ENCODE results near the gene TP53I13.

The TP53I13 gene

DNA sequence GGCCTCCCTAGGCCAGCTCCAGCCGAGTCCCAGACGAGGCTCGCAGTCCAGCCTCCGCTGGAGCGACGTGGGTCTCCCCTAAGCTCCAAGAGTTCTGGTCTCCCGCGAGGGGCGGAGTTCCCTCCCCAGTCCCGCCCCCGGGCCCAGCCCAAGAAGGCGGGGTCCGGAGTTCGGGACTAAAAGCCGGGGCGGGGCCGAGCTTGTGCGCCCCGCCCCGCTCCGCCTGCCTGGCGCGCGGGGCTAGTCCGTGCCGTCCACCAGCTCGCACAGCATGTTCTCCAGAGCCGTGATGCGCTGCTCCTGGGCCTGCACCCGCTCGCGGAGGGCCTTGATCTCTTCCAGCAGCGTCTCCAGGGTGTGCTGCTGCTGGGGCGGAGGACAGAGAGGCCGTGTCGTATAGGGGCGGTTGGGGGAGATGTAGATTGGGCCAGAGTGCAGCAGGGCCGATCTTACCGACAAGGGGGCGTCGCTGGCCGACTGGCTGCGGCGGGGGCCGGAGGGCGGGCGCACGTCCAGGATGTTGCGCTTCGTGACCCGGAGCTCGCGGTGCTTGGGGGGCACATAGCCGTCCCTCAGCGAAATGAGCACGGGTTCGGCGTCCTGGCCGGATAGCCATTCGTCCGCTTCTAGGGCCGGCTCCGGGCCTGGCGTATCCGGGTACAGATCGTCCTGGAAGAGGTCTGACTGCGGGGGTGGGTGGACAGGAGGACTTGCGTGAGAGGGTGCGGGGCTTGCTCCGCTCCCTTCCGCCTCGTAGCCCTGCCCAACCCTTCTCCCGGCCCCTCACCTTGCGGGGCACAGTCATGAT, 47.2 kb downstream of the TP53I13 start:
- DNase-seq (ENCODE audit: low read depth): peak; percentile 76

DNA sequence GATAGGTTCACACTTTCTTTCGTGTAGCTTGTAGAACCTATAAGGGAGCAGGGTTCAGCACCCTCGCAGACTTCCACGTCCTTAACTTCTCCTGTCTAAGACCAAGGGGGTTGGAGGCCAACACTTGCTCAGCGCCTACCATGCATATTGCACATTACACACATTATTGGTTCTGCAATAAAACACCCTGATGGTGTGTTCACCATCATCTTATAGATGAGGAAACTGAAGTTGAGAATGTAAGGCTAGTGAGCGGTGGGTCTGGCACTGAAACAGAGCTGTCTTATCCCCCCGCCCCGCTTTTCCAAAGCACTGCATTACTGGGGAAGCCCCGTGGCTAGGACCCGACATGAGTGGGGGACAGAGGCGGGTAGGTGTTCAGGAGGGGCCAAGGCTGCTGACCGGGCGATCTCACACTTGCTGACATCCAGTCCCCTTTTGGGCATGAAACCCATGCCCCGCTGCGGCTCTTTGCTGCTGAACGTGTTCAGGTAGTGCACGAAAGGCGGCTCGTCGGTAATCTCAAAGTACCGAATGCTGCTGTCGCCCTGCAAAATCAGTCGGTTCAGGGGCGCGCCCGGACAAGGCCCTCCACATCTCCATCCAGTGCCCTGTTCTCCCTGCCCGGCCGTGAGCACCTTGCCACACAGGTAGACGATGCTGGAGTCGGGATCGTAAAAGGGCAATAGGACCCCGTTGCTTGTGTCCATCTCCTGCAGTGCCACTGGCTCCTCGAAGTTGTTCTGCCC, 48.0 kb downstream of the TP53I13 start:
- no peak for DNase-seq (ENCODE audit: low read depth)

DNA sequence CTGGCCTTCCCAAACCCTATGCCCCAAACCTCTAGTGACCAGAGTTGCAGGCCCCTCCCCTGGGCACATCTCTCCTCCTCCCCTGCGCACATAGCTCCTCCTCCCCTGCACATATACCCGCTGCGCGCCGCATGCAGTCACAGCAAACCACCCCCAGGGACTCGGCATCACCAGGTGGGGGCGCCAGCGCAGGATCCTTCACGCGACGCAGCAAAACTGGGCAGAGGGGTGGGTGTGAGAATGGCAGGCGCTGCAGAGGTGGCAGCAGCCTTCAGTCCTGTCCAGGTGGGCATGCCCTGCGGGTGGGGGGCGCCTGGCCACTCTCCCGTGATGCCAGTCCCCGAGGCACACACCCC, 48.6 kb downstream of the TP53I13 start:
- DNase-seq (ENCODE audit: low read depth): peak; percentile 82

DNA sequence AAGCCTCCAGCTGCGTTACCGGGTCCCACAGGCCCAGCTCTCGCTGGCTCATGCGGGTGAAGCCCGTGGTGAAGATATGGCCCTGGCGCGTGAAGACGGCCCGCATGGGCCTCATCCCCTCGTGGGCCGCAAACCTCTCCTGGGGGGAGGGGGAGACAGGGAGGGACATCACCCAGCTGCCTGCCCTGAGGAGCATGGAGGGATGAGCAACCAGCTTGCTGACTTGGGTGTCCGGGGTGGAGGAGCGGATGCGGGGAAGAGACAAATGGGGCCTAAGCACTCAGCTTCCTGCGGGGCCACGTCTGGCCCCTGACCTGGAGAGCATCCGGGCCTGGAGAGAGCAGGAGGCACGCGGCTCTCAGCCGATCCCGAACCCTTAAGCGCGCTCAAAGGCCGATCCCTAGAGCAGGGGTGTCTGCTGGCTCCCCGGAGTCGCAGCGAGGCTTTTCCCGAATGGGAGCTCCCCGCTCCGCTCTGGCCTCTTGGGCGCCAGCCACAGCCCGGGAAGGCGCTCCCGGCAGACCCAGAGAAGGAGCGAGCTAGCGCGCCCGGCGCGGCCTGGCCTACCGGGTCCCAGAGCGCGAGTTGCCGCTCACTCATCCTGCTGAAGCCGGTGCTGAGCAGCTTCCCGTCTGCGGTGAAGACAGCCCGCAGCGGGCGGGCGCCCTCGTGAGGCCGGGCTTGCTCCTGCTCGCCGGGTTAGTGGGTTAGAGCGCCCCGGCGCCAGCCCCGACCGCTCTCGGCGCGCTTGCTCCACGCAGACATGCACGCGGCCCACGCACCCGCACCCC, 49.2 kb downstream of the TP53I13 start:
- peak; percentile 78 for DNase-seq (ENCODE audit: low read depth)

DNA sequence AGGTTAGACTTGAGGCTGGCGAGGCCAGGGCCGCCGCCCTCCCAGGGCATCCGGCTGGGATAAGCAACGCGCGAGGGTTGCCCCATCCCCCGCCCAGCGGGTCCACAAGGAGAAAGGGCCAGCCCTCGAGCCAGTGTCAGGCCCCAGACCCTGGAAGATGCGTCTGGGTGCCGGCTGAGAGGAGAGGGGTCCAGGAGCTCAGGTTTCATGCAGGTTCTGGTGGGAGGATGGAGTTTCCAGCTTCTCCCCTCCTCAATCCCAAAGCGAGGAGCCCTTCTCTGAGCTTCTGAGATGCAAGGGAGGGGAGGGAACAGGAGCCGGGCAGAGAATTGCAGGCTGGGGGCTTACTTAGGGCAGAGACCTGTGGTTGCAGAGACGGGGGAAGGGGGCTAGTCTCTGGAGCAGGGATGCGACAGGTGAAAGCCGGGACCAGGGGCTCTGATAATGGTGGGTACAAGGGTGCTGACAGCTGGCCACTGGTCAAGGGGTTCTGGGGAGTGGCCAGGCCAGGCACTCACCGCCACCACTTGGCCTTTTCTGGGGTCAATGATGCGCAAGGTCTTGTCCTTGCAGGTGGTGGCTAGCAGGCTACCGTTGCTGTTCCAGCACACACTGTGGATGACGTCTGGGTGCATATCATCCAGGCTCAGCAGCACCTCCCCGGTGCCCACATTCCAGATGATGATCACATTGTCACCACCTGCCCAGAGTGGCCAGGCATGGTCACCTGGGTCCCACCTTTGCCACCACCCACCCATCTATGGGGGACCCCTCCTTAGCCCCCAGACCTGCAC, 50.0 kb downstream of the TP53I13 start:
- no peak for DNase-seq (ENCODE audit: low read depth)

DNA sequence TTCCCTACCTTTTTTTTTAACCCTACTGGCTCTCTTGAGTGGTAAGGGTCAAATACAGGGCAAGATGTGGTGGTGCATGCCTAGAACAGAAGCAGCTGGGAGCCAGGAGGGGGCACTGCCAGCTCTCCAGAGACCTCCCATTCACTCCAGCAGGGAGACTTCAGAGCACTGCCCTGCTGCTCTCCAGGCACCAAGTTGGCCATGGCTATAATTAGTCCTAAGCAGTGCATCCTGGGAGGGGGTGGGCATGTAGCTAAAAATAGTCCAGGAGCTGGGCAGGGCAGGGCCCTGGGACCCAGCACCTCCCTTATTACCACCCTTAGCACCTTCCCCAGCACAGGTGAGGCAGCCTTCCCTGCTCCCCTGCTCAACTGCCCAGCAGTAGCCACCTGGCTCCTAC, 50.8 kb downstream of the TP53I13 start:
- no peak for DNase-seq (ENCODE audit: low read depth)

DNA sequence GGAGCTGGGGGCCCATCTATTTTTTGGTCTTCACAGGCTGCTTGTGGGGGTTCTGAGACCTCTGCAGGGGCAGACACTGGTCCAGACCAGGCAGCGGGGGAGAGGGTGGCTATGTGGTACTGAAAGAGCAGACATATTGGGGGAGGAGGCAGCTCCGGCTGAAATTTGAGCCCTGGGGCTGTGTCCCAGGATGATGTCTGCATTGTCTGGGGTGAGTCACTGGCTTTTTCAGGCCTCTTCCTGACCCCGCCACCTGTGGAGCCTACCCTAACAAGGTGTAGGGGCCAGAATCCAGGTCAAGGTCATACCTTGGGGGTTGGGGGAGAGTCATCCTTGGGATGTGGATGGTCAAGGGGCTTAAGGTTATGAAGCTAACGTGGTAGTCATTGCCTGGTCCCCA, 51.8 kb downstream of the TP53I13 start:
- DNase-seq (ENCODE audit: low read depth): no peak

DNA sequence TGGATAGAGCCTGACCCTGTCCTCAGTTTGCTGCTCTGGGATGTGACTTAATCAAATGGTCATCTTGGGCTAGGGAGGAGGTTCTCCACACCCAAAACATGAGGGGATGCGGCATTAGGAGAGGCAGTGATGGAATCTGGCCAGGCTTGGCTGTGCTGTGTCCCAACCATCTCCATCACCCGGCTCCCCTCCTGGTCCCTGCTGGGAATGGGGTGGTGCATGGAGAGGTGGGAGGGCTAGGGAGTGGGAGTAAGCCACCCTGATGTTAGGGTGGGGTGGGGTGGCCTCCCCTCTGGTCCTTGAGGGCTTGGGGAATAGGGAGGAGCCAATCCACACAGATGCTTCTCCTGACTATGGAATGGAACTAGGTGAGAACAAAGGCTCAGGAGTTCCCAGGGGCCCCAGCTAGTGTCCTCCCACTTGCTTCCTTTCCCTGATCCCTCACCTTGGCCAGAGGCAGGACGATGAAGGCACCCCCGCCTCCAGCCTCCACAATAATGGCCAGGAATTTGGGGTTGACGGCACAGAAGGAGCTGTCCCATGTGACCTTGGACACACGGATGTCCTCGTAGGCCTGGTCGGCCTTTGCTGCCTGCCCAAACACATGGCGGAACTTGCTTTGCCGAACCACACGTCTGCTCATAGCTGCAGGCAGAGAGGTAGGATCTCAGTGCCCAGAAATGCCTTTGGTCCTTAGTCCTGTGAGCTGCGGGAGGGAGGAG, 52.4 kb downstream of the TP53I13 start:
- no peak for DNase-seq (ENCODE audit: low read depth)

DNA sequence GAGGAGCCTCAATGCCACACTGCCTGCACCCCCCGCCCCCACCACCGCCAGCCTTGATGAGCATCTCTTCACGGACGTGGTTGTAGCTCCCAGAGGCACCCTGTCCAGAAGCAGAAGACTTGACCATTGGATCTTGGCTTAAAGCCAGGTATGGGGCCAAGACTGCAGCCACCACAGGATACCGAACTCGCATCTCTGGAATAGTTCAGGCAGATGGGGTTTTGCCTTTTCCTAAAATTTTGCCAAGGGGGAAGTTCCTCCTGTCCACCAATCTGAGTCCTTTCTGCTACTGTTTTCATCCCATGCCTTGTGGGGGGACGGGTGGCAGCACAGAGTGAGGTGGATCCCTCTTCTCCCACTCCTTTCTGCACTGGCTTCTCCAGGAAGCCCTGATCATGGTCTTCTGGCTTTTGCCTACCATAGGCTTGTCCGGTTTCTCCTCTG, 53.3 kb downstream of the TP53I13 start:
- no peak for DNase-seq (ENCODE audit: low read depth)

Measured in T-helper 22 cell (primary cell).